A549 treated with Mapracorat at 1 μM for 4 hours (cell line): ENCODE data around the gene CALHM2. TPM values are rescaled to one million over a fixed set of nuclear protein-coding genes. Genes with fewer than 3 reads are reported as not detected.

Experiments
- total RNA-seq: library from RNA; stranded (reverse); fragments of 200-300 nt; extraction: Qiagen RNA extraction; gene quantifications from 5 replicates; pipeline ENCODE4 v1.2.3, GENCODE V29; 2022

CALHM2 gene, protein sequence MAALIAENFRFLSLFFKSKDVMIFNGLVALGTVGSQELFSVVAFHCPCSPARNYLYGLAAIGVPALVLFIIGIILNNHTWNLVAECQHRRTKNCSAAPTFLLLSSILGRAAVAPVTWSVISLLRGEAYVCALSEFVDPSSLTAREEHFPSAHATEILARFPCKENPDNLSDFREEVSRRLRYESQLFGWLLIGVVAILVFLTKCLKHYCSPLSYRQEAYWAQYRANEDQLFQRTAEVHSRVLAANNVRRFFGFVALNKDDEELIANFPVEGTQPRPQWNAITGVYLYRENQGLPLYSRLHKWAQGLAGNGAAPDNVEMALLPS
- total RNA-seq, result 3.1 to 6.6 TPM (median 4.9 TPM) in 5 replicates

GRCh38 chr10:103451831-103452505, at the start of gene CALHM2:
Gene CALHM2, minus strand, starts transcription at chr10:103452370. Its CDS starts 2,429 bp downstream, at chr10:103449941.

GRCh38 chr10:103493362-103493915, 41.3 kb upstream of the CALHM2 start, which contains the start of gene NEURL1:
Gene NEURL1, plus strand, starts transcription at chr10:103493705. Its CDS starts 683 bp downstream, at chr10:103494388.

GRCh38 chr10:103479135-103479534, 27.0 kb upstream of the CALHM2 start, which contains the start of gene CALHM3:
Gene CALHM3, minus strand, starts transcription at chr10:103479240. Its CDS starts 208 bp downstream, at chr10:103479032.

GRCh38 chr10:103458720-103459119, 6.5 kb upstream of the CALHM2 start, which contains the start of gene CALHM1:
Gene CALHM1, minus strand, starts transcription at chr10:103458900. Its CDS starts 149 bp downstream, at chr10:103458751.

Other genes starting within 250 kb of the CALHM2 start
- 0.07 TPM in 1 of 5 replicates, not detected in the others for gene RPEL1, start 206.5 kb downstream of the CALHM2 start, total RNA-seq
- 18.3 to 27.6 TPM (median 21.0 TPM) in 5 replicates for gene INA, start 175.2 kb downstream of the CALHM2 start, total RNA-seq
- gene PCGF6, start 101.2 kb downstream of the CALHM2 start, total RNA-seq, result 11.2 to 11.9 TPM (median 11.5 TPM) in 5 replicates
- gene TAF5, start 84.4 kb downstream of the CALHM2 start, total RNA-seq, result 2.7 to 3.4 TPM (median 3.1 TPM) in 5 replicates
- gene ATP5MK, start 55.9 kb downstream of the CALHM2 start, total RNA-seq, result 477 to 606 TPM (median 519 TPM) in 5 replicates
- gene PDCD11, start 55.7 kb downstream of the CALHM2 start, total RNA-seq, result 30.4 to 42.4 TPM (median 39.2 TPM) in 5 replicates
- gene CALHM1, start 6.5 kb upstream of the CALHM2 start, total RNA-seq, result 0.04 TPM in 1 of 5 replicates, not detected in the others
- 0.17 to 0.53 TPM (median 0.30 TPM) in 5 replicates for gene CALHM3, start 26.9 kb upstream of the CALHM2 start, total RNA-seq
- gene NEURL1, start 41.3 kb upstream of the CALHM2 start, total RNA-seq, result 0.52 to 0.87 TPM (median 0.62 TPM) in 5 replicates